GM23248 (cell line): ENCODE data around the gene SLC19A2. TPM values are rescaled to one million over a fixed set of nuclear protein-coding genes. Genes with fewer than 3 reads are reported as not detected.
A peak's percentile ranks its signal among the peaks of the same experiment; 100 is the strongest.

ENCODE experiments used
- DNase-seq: peaks from one replicate; pipeline ENCODE4 v3.0.0-alpha.2; 2015
- H2AFZ ChIP-seq: fragments of 200-600 bp; sonication (generic); 2 replicates; pipeline ENCODE4 v1.6.1; 2016; ENCODE audit warnings: antibody characterized with exemption
- H3F3A ChIP-seq: fragments of 200-600 bp; sonication (generic); 2 replicates; pipeline ENCODE4 v1.6.1; 2016; ENCODE audit warnings: mild to moderate bottlenecking, antibody characterized with exemption, mixed run types; ENCODE audit not compliant: insufficient read depth
- H3K27ac ChIP-seq: fragments of 200-600 bp; sonication (generic); 2 replicates; pipeline ENCODE4 v1.5.1; 2016; ENCODE audit warnings: mild to moderate bottlenecking
- H3K27me3 ChIP-seq: fragments of 200-600 bp; sonication (generic); replicated peaks from 2 replicates; pipeline ENCODE4 v1.6.1; 2016; ENCODE audit warnings: mild to moderate bottlenecking; ENCODE audit not compliant: insufficient read depth
- H3K36me3 ChIP-seq: fragments of 200-600 bp; sonication (generic); 2 replicates; pipeline ENCODE4 v1.6.1; 2016; ENCODE audit warnings: low read depth, mild to moderate bottlenecking
- H3K4me1 ChIP-seq: fragments of 200-600 bp; sonication (generic); 2 replicates; pipeline ENCODE4 v1.6.1; 2016; ENCODE audit warnings: mild to moderate bottlenecking; ENCODE audit not compliant: insufficient read depth
- H3K4me2 ChIP-seq: fragments of 200-600 bp; sonication (generic); one replicate; pipeline ENCODE4 v1.6.1; 2016; ENCODE audit warnings: mild to moderate bottlenecking; ENCODE audit not compliant: unreplicated experiment
- H3K4me3 ChIP-seq: fragments of 200-600 bp; sonication (generic); 2 replicates; pipeline ENCODE4 v1.5.1; 2016; ENCODE audit warnings: mild to moderate bottlenecking
- H3K79me2 ChIP-seq: fragments of 200-600 bp; sonication (generic); 2 replicates; pipeline ENCODE4 v1.6.1; 2016; ENCODE audit warnings: mild to moderate bottlenecking; ENCODE audit not compliant: insufficient read depth
- H3K9ac ChIP-seq: fragments of 200-600 bp; sonication (generic); 2 replicates; pipeline ENCODE4 v1.6.1; 2016; ENCODE audit warnings: mild to moderate bottlenecking
- H3K9me2 ChIP-seq: fragments of 200-600 bp; sonication (generic); 2 replicates; pipeline ENCODE4 v1.6.1; 2016; ENCODE audit warnings: mixed run types, mild to moderate bottlenecking, moderate library complexity; ENCODE audit not compliant: insufficient read depth
- H3K9me3 ChIP-seq: fragments of 200-600 bp; sonication (generic); one replicate; pipeline ENCODE4 v1.6.1; 2017; ENCODE audit warnings: low read depth
- H4K20me1 ChIP-seq: fragments of 200-600 bp; sonication (generic); 2 replicates; pipeline ENCODE4 v1.6.0; 2016; ENCODE audit not compliant: insufficient read depth
- EZH2 ChIP-seq: fragments of 200-600 bp; sonication (generic); IDR thresholded peaks from 2 replicates; pipeline ENCODE4 v1.6.1; 2018; ENCODE audit warnings: antibody characterized with exemption, mild to moderate bottlenecking; ENCODE audit not compliant: insufficient read depth, poor library complexity, severe bottlenecking
- EZH2phosphoT487 ChIP-seq: fragments of 200-600 bp; sonication (generic); IDR thresholded peaks from 2 replicates; pipeline ENCODE4 v1.6.1; 2018; ENCODE audit warnings: antibody characterized with exemption, moderate library complexity, mild to moderate bottlenecking, low read depth; ENCODE audit not compliant: insufficient read depth
- WGBS, 2 experiments: methylation state at CpG; one replicate each; pipeline ENCODE4 v1.1.6; 2015 to 2017; ENCODE audit warnings: low lambda C conversion rate in 2 of 2, low coverage in 1 of 2; ENCODE audit errors: missing lambda C conversion rate in 2 of 2; 5-methylcytosine and 5-hydroxymethylcytosine counted together
- in situ Hi-C: fragments of 300-500 bp; cut with MboI; formaldehyde crosslinking; loops from 2 replicates; pipeline ENCODE4 v1.15.0; 2020
- polyA plus RNA-seq: library from polyadenylated mRNA; unstranded; fragments of >200 nt; fragmentation: Nextera tagmentation; extraction: Ambion mirVana; gene quantifications from 2 replicates; pipeline ENCODE4 v1.2.1, GENCODE V29; 2016
- total RNA-seq: library from RNA; depleted of rRNA; stranded (reverse); fragments of >200 nt; shearing (Covaris generic); gene quantifications from 2 replicates; pipeline ENCODE4 v1.2.3, GENCODE V29; 2014

Gene SLC19A2
- total and polyA plus RNA-seq, 2 experiments from 2014 or later: 2.6 to 7.1 TPM

- no peak overlapping the region for H3K9ac ChIP-seq
- no peak overlapping the region for H3K4me2 ChIP-seq
- H3K9me3 ChIP-seq: no peaks in the 10 kb centered on the region
- no peaks in the 10 kb centered on the region for H3K9me2 ChIP-seq
- H3K36me3 ChIP-seq: no peaks in the 10 kb centered on the region
- H4K20me1 ChIP-seq: no peaks in the 10 kb centered on the region
- no peak overlapping the region for H3K4me3 ChIP-seq
- in situ Hi-C loops: no loop called here
- H3K27me3 ChIP-seq: no peaks in the 10 kb centered on the region
- TF ChIP-seq EZH2phosphoT487: no peak
- no peak for TF ChIP-seq EZH2
- no peak overlapping the region for H2AFZ ChIP-seq
- H3K79me2 ChIP-seq: peaks cover 20% of the 10 kb centered on the region
- H3K4me1 ChIP-seq: peaks cover 32% of the 10 kb centered on the region
- WGBS, 2 experiments: 91 to 96% methylated on average over 4 of the region's 4 CpGs
- H3F3A ChIP-seq: peaks cover 21% of the 10 kb centered on the region
- DNase-seq: no peak
- no peak overlapping the region for H3K27ac ChIP-seq
Measured at GRCh38 chr1:169488157-169488556, 2.4 kb upstream of the SLC19A2 start.

GRCh38 chr1:169487561-169487960 is 1.8 kb upstream of the SLC19A2 start:
- Histone ChIP-seq H3K4me1 (peaks cover 34% of the 10 kb centered on the region), H3K4me2 (no peak overlapping the region), H2AFZ (no peak overlapping the region), H3K9me3 (no peaks in the 10 kb centered on the region), H4K20me1 (no peaks in the 10 kb centered on the region), H3K9ac (no peak overlapping the region), H3K4me3 (no peak overlapping the region), H3K79me2 (peaks cover 25% of the 10 kb centered on the region), H3K9me2 (no peaks in the 10 kb centered on the region), H3K36me3 (no peaks in the 10 kb centered on the region), H3F3A (peaks cover 21% of the 10 kb centered on the region), H3K27ac (no peak overlapping the region; the same call in 1 of the 2 replicates), H3K27me3 (no peaks in the 10 kb centered on the region)
- TF ChIP-seq EZH2phosphoT487 (no peak), EZH2 (no peak)
- no peak for DNase-seq
- in situ Hi-C loops: no loop called here
- WGBS, 2 experiments: 97% methylated on average over 15 to 16 of the region's 16 CpGs

DNA sequence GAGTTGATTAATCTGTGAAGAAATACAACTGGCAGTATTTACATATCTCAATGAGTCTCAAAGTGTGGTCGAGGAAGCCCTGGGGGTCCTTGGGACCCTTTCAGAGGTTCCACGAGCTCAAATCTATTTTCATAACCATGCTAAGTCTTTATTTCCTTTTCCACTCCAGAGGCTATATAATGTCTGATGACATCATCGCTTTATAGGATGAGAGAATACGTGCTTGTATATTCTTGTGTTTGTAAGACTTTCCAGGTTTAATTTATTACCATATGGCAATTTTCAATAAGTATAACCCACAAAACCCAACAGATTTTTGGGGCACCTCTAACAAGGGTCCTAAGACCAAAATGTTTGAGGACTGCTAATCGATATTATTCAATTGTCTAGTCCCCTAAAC is 1.4 kb upstream of the SLC19A2 start:
- 96 to 100% methylated on average over 5 of the region's 5 CpGs for WGBS, 2 experiments
- DNase-seq: peak; percentile 16
- Histone ChIP-seq H3K4me2 (peak overlapping the region; percentile 89), H4K20me1 (no peaks in the 10 kb centered on the region), H2AFZ (peak overlapping the region; percentile 90; the same call in 1 of the 2 replicates), H3K79me2 (peaks cover 30% of the 10 kb centered on the region), H3K27me3 (no peaks in the 10 kb centered on the region), H3K27ac (peak overlapping the region; percentile 98), H3K4me3 (peak overlapping the region; percentile 83), H3K4me1 (peaks cover 34% of the 10 kb centered on the region), H3K9me2 (no peaks in the 10 kb centered on the region), H3K9ac (peak overlapping the region; percentile 94), H3F3A (peaks cover 21% of the 10 kb centered on the region), H3K9me3 (no peaks in the 10 kb centered on the region), H3K36me3 (no peaks in the 10 kb centered on the region)
- TF ChIP-seq EZH2 (no peak), EZH2phosphoT487 (no peak)
- in situ Hi-C loops: no loop called here

- Histone ChIP-seq H3K36me3 (no peaks in the 10 kb centered on the region), H2AFZ (peak overlapping the region; percentile 90), H3K4me1 (peaks cover 31% of the 10 kb centered on the region), H3K9me3 (no peaks in the 10 kb centered on the region), H3K4me2 (peak overlapping the region; percentile 89), H3K79me2 (peaks cover 36% of the 10 kb centered on the region), H3K27ac (peak overlapping the region; percentile 98), H3F3A (peaks cover 18% of the 10 kb centered on the region), H3K4me3 (peak overlapping the region; percentile 83), H3K9ac (peak overlapping the region; percentile 94), H3K9me2 (no peaks in the 10 kb centered on the region), H4K20me1 (no peaks in the 10 kb centered on the region), H3K27me3 (no peaks in the 10 kb centered on the region)
- WGBS, 2 experiments: 1 to 2% methylated on average over 14 of the region's 14 CpGs
- in situ Hi-C loops: no loop called here
- peak; percentile 81 for DNase-seq
- TF ChIP-seq EZH2 (no peak), EZH2phosphoT487 (no peak)
Measured at GRCh38 chr1:169486281-169487051, 722 bp upstream of the SLC19A2 start.
